ENCODE results near the gene AP3D1.

Gene AP3D1

DNA sequence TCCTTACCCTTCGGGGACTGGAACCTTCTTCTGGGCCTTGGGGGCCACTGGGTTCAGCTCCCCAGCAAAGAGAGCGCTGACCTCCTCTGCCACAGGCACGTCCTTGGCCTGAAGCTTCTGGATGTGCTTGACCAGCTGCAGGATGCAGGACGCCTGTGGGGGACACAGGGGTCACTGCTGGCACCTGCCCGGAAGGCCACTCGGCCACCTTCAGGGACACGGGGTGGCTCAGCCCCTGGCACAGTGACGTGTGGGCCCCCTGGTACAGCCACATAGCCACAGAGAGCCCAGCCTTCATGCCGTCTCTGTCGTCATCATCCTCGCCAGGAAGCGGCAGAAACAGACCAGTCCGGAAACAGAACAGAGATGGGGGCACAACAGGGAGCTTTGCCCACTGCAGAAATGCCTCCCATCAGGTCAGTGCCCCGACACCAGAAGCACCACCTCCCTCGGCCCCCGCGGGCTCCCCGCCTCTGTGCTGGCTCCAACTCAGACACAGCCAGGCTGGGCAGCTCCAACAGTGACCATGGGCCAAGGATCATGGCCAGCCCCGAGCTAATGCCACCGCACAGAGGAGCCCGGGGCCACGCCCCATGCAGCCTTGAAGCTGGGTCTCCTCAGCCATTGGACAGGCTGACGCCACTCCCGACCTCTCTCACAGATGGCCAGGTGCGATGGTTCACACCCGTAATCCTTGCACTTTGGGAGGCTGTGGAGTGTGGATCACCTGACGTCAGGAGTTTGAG, 34.0 kb downstream of the AP3D1 start:
- in situ Hi-C loops (cut with HindIII; ENCODE audit: low pct_ligation_motif_present, low pct_unique_long_range_greater_than_20kb, low sequenced_read_pairs): no loop called here
- no peak for DNase-seq

DNA sequence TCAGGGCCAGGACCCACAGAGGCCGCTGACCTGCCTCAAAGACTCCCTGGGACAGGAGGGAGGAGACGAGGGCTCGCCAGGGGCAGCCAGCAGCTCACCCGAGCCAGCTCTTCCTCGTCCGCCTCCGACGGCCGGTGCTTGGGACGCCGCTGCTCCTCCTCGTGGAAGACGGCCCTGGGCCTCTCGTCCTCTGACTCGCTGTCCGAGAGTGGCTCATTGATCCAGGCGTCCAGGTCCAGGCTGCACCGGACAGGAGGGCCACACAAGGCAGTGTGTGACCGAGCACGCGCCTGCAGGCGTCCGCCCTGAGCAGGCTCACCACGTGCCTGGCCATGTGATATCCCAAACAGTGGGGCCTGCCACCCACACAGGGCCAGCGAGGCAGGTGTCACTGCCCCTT, 34.9 kb downstream of the AP3D1 start:
- DNase-seq: no peak
- in situ Hi-C loops (cut with HindIII; ENCODE audit: low pct_ligation_motif_present, low pct_unique_long_range_greater_than_20kb, low sequenced_read_pairs): no loop called here

DNA sequence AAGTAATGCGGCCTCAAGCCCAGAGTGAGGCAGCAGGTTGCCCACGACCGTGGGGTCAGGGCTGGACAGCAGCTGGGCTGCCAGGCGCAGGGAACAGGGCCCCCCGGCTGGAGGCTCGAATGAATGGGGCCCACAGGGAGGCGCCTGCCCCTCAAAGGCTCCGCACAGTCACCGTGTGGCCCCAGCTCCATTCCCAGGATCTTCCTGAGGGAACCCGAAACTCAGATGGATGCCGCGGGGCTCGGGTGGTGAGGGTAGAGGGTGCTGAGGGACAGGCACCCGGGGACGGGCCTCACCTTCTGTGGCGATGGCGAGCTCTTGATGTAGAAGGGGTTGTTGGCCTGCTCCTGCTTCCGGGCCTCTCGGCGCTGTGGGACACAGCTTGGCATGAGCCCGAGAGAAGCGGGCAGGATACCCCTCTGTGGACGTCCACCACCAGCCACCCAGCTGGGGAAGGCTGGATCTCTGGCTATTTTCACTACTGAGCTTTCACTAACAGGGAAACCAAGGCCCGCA, 35.4 kb downstream of the AP3D1 start:
- in situ Hi-C loops (cut with HindIII; ENCODE audit: low pct_ligation_motif_present, low pct_unique_long_range_greater_than_20kb, low sequenced_read_pairs): no loop called here
- DNase-seq: no peak

DNA sequence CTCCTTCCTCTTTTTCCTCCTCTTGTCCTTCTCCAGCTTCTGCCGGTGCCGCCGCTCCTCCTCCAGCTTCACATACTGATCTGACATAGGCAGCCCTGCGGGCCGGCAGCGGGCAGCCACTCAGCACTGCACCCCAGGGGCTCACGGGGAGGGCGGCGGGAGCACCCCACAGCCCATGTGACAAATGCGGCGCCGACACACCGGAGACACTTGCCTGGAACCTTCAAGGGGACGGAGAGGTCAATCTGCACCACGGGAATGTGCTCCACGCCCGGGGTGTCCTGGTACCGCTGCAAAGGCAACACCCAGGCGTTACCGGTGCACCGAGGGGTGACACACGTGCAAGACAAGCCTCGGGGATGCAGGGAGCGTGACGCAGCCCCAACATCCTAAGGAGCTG, 36.0 kb downstream of the AP3D1 start:
- DNase-seq: no peak
- in situ Hi-C loops (cut with HindIII; ENCODE audit: low pct_ligation_motif_present, low pct_unique_long_range_greater_than_20kb, low sequenced_read_pairs): no loop called here

DNA sequence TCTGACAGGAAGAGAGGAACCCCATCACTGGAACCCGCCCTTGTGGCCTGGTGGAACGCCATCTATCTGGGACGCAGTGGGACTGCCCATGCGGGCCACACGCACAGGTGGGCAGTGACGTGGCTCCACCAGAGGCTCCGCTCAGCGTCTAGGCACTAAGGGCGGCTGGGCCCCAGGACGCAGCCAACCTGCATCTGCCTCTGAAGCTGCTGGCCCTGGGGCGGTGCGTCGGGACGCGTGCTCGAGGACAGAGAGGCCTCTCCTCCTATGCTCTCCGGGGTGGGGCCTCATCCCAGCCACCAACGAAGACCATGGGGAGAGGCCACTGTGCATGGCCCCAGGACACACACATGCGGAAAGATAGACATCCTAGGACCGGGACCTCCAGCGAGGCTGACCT, 36.5 kb downstream of the AP3D1 start:
- in situ Hi-C loops (cut with HindIII; ENCODE audit: low pct_ligation_motif_present, low pct_unique_long_range_greater_than_20kb, low sequenced_read_pairs): no loop called here
- DNase-seq: no peak

DNA sequence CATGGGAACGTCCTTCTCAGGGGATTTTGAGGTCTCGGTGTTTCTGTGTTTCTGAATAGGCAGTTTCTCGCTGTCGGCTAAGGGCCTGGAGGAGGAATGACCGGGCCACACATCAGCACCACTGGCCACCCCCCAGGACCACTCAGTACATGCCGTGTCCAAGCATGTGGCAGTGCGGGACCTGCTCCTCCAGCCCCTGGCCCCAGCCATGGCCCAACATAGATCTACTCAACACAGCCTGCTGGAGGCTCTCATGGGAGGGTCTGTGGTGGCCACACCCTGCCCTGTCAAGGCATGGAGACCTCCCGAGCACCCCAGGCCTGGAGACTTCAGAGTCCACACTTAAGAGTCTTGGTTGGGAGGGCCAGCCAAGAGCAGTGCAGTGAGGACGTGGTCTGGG, 37.1 kb downstream of the AP3D1 start:
- in situ Hi-C loops (cut with HindIII; ENCODE audit: low pct_ligation_motif_present, low pct_unique_long_range_greater_than_20kb, low sequenced_read_pairs): no loop called here
- no peak for DNase-seq

DNA sequence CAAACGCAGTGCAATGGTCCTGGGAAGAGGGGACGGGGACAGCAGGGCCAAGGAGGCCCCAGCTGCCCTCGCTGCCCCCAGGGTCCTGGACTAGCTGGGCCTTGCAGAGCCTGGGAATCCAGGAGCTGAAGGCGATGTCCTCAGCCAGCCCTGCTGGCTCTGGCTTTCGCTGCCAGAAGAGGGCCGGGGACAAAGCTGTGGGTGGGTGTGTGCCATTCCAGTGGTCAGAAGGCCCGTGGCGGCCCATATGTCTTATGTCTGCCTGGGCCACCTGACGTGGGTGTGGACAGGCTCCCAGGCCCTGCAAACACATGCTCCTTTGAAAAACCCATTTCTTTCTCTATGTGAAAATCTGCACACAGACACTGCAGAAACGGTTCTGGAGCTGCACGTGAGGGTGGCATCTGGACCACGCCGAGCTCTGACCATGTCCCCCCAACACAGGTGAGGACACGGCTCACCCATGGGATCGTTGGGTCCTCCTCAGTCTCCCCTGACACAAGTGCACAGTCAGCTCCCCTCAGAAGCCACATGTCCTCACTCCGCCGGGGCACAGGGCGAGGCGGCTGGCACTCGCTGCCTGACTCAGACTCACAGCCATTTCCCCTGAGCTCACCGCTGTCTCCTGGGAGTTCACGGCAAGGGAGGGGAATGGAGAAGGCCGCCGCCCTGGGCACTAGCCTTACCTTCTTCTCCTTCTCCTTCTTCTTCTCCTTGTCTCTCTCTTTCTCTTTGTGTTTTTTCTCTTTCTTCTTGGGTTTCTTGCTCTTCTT, 37.7 kb downstream of the AP3D1 start:
- no peak for DNase-seq
- in situ Hi-C loops (cut with HindIII; ENCODE audit: low pct_ligation_motif_present, low pct_unique_long_range_greater_than_20kb, low sequenced_read_pairs): no loop called here

DNA sequence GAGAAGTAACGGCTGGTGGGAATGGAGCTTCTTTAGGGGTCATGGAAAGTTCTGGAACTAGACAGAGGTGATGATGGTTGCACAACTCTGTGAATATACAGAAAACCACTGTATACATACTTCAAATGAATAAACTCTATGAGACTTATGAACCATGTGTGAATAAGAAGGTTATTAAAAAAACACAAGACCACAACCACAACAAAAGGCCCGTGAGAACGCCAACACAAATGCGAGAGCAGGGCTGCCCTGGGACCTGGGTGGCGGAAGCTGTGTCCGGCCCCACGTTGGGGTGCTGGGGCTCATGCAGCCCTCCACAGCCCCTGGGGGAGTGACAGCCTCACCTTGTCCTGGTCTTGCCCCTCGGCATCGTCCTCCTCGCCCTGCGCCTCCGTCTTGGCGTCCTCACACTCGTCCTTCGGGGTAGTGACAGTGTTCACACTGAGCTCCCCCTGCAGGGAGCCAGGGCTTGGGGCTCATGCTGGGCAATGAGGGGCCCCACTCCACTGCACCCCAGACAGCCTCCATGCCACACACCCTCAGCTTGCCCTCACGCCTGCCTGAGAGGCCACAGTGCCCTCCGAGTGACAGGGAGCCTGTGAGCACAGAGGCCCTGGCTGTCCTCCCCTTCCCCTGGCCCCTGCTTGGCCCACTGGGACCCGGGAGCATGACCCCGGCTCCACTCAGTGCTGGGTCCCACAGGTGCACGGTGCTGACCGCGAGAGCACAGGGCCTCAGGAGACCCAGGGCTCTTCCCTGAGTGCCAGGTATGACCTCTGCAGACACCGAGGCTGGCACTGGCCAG, 38.6 kb downstream of the AP3D1 start:
- no peak for DNase-seq
- in situ Hi-C loops (cut with HindIII; ENCODE audit: low pct_ligation_motif_present, low pct_unique_long_range_greater_than_20kb, low sequenced_read_pairs): no loop called here

DNA sequence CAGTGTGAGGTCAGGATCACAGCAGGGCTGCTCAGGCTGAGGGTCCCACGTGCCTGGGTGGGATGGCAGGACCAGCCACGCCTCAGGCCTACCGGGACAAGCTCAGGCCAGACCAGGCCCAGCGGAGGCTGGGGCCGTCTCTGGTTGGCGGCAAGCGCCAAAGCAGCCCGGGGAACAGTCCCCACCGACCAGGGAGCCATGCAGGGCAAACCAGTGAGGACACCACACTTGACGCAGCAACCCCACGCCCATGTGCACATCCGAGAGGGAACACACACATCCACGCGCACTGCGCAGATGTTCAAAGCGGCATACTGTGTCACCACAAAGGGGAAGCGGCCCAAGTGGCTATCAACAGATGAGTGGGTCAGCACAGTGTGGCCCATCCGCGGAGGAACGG, 39.5 kb downstream of the AP3D1 start:
- in situ Hi-C loops (cut with HindIII; ENCODE audit: low pct_ligation_motif_present, low pct_unique_long_range_greater_than_20kb, low sequenced_read_pairs): no loop called here

DNA sequence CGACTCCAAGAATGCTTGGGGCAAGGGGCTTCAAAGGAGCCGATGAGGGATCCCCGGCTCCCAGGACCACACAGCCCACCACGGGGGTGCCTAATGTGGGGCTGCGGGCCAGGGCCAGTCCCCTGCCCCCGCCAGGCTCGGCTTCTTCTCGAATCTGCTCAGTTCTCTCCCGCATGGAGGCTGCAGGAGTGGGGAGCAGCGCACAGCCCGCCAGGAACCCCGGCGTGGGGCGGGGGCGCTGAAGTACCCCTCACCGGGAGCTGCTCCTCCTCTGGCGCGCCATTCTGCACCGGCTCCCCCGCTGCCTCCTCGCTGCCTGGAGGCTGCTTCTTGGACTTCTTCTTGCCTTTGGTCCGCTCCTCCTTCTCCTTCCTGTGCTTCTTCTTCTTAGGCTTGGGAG, 39.9 kb downstream of the AP3D1 start:
- in situ Hi-C loops (cut with HindIII; ENCODE audit: low pct_ligation_motif_present, low pct_unique_long_range_greater_than_20kb, low sequenced_read_pairs): no loop called here
- DNase-seq: no peak

More for the DNA sequence above, 39.5 kb downstream of the AP3D1 start:
- no peak for DNase-seq

DNA sequence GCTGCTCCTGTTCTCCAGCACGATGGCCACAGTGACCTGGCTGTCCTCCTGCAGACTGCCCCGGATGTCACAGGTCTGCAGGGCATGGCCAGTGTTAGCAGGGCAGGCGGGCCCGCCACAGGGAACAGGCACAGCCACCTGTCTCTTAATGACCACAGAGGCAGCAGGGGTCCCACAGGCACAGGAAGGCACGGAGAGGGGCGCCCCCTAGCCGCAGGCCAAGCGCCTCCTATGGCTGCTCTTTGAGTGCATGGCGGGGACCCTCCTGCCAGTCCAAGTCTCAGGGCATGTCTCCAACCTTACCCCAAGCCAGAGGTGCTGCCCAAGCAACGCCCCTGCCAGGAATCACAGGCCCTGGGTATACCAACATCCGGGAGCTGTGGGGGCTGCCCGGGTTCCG, 40.5 kb downstream of the AP3D1 start:
- in situ Hi-C loops (cut with HindIII; ENCODE audit: low pct_ligation_motif_present, low pct_unique_long_range_greater_than_20kb, low sequenced_read_pairs): no loop called here
- DNase-seq: no peak

DNA sequence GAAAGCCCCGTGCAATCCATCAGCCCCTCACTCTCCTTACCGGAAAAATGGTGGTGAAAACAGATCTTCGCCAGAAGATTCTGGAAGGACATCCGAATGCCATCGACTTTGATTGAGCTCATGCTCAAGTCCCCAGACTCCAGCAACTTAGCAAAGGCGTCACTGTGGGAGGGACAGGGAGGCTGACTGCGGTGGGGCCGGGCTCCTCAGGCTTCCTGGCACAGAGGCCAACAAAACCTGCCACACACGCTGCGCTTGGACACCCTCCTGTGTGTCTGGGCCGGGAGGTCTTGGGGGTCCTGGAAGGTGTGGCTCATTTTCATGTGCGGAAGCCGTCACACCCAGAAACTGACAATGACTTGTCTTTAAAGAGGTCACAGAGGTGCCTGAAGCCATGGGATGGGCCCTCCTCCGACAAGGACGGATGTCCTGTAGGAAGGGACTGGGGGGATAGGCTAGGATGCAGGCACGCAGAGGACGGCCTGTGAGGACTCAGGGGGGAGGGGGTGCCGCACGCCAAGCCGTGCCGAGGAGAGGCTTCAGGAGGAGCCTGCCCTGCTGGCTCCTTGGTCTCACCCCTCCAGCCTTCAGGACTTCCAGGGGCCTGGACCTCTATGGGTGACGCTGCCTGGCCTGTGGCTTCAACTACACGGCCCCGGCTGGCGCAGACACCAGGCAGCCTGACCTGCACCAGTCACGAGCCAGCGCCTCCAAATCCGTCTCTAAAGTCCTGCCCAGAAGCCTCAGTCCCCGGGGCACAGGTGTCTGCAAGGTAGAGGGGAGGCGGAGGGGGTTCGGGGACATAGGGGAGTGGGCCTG, 42.1 kb downstream of the AP3D1 start:
- DNase-seq: no peak
- in situ Hi-C loops (cut with HindIII; ENCODE audit: low pct_ligation_motif_present, low pct_unique_long_range_greater_than_20kb, low sequenced_read_pairs): no loop called here

DNA sequence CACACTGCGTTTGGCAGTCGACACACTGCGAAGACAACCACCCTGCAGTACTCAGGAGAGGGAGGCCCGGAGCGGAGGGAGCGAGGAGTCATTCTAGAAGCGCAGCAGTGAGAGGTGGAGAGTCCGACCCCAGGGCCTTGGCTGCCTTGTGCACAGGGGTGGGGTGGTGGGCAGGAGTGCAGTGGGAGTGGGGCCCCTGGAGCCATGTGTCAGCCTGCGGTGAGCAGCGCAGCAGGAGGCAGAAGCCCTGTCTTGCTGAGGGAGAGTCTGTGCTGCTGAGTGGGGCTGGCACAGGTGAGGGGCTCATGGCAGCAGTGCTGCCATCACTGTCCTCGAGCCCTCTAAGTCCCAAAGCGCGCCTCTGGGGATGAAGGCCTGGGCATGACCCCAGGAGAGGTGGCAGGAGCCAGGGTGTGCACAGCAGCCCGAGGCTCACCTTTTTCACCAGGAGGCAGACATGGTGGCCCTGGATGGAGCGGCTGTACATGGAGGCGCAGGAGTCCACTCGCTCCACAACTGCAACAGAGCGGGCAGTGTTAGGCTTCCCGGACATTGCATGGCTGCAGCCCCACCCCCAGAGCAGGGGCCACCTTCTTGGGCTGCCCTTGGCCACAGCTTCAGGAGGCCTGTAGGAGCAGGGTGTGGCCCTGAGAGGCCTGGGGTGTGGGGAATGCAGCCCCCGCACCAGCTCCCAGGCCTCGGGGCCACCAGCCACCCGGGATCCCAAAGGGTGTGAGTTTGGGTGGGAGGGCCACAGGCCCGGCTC, 42.9 kb downstream of the AP3D1 start:
- no peak for DNase-seq
- in situ Hi-C loops (cut with HindIII; ENCODE audit: low pct_ligation_motif_present, low pct_unique_long_range_greater_than_20kb, low sequenced_read_pairs): no loop called here

DNA sequence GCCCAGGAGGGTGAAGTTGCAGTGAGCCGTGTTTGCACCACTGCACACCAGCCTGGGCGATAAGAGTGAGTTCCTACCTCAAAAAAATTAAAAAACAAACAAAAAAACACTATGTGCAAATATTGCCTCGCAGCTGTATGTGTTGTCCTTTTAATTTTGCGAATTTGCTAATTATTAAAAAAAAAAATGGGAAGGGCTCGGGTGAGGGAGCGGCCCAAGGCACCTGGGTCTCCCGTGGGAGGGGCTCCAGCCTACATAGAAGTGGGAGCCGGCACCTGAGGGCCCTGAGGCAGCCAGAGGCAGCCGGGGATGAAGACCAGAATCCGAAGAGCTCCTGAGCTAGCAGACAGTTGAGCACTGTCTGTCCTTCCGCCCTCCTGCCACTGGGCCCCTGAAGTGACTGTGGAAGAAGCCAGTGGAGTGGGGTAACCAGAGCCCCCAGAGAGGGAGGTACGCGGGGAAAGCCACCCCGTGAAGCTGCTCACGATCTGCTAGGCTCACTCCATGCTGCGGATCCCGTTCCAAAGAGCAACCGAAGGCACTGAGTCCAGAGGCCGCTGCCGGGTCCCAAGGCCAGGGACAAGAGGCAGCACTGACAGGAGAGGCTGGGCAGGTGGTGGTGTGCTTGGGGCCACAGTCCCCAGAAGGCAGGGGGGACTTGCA, 48.2 kb downstream of the AP3D1 start:
- in situ Hi-C loops (cut with HindIII; ENCODE audit: low pct_ligation_motif_present, low pct_unique_long_range_greater_than_20kb, low sequenced_read_pairs): no loop called here

DNA sequence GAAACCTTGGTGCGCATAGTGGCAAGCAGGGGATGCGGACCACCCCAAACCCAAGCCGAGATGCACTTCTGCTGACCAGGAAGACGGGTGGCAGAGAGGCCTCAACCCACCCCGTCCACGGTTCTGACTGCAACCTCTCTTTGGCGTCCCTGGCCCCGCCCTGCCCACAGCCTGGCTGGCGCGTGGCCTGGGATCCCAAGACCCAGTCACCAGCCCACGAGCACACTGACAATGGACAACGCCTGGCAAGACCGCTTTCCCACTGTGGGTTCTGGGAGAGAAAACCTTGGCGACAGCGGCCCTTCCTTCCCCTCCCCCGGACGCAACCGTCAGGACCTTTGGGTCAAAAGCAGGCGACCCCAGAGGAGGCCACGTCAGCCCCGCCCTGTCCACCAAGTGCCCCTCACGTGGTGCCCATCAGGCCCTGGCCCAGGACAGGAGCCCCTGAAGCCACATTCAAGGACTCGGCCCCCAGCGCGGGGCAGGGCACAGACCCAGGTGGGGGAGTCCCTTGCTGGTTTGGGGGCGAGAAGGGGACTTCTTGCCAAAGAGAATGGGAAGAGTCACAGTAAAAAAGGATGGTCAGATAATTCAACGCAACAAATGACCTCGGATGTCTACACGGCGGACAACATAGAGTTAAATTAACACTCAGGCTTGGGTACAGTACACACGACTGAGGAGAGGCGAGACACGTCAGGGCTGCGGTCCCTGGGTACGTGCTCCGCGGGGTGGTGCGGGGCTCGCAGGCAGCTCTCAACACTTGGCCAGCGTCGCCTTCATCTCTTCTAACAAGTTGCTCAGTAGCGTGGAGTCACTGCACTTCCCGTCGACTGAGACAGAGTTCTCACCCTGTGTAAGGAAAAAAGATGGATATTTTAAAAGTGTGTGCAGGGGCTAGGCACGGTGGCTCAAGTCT, 49.7 kb downstream of the AP3D1 start:
- in situ Hi-C loops (cut with HindIII; ENCODE audit: low pct_ligation_motif_present, low pct_unique_long_range_greater_than_20kb, low sequenced_read_pairs): no loop called here
- no peak for DNase-seq

More for the DNA sequence above, 48.2 kb downstream of the AP3D1 start:
- DNase-seq: no peak

DNA sequence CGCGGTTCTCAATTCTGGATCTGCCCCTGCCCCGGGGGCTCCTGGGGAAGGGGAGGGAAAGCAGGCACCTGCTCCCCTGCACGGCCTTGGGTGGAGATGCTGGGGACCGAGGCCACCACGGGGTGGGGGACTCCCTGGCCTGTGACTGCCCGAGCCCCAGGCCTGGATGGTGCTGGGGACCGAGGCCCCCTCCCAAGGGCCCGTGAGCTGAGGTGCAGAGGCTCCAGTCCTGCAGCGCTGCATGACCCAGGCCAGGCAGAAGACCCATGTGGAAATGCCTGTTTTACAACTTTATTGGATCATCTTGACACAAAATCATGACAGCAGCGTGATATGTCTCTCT, 50.7 kb downstream of the AP3D1 start:
- in situ Hi-C loops (cut with HindIII; ENCODE audit: low pct_ligation_motif_present, low pct_unique_long_range_greater_than_20kb, low sequenced_read_pairs): no loop called here
- DNase-seq: no peak
